T47D (cell line): ENCODE data around the gene RBMX.
"Not testable (repeated sequence)": the region's sequence is repeated elsewhere in the genome, so short reads cannot be mapped to it uniquely, and the experiment has no call there.

Source experiments
- DNase-seq, 2 experiments: peaks; one replicate each; pipeline versions ENCODE4 v3.0.0 to v3.0.0-alpha.2; 2011 to 2012; ENCODE audit warnings: low read depth in 1 of 2, low spot score in 1 of 2
- JUND ChIP-seq: IDR thresholded peaks from 2 replicates; pipeline ENCODE4 v1.6.1; 2012; ENCODE audit warnings: low read depth
- in situ Hi-C: cut with HindIII; loops from 2 replicates; pipeline ENCODE4 v1.10.0; 2016; ENCODE audit warnings: low sequenced_read_pairs, low pct_unique_long_range_greater_than_20kb

The RBMX gene

DNA sequence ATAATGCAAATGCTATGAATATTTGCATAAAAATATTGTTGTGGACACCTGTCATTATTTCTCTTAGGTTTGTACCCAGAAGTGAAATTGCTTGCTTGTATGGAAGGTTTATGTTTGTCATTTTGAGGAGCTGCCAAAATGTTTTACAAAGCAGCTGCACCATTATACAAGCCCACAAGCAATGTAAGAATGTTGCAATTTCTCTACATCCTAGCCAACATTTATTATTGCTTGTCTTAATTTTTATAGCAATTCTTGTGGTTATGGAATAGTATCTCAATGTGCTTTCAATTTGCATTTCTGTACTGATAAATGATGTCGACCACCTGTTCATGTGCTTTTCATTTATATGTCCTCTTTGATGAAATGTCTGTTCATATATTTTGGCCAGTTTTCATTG is 18.7 kb upstream of the RBMX start:
- TF ChIP-seq JUND, result no peak

DNA sequence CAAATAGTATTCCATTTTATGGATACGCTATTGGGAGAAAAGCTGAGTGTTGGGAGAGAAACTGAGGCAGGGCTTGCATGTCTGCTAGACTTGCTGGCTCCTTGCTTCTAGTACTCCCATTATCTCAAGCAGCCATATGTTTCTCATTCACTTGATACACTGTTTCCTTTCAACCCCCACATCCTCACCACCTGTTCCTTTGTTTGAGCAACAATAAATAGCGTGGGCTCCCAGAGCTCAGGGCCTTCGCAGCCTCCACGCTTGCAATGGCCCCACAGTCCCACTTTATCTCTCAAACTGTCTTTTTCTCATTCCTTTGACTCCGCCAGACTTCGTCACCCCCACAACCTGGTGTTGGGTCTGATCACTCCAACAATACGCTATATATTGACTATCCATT is 18.2 kb upstream of the RBMX start:
- in situ Hi-C loops, DNase-seq: not testable (repeated sequence)

More for the DNA sequence above, 18.7 kb upstream of the RBMX start:
- no peak for DNase-seq
- in situ Hi-C loops, result no loop called here

DNA sequence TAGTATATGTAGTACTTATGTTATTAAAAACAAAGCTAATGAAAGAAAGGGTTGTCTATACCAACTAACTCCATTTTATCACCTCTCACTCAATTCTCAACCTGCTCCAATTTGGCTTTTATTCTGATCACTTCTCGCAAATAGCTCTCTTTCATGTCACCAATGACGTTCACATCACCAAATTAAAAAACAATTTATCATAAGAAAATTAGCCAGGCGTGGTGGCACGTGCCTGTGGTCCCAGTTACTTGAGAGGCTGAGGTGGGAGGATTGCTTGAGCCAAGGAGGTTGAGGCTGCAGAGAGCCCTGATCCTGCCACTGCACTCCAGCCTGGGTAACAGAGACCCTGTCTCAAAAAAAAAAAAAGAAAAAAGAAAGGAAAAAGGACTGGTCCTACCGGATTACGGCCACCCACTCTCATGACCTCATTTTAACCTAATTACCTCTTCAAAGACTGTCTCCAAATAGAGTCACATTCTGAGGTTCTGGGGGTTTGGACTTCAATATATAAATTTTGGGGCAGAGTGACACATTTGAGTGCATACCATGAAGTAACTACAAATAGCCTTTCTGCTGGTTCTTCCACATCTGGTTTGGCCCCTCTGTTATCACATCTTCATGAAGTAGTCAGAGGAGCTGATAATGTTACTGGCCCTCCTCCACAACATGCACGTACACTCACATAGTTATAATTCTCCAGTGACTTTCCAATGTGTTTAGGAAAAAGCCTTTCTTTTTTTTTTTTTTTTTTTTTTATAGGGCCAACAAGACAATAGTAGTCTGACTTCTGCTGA is 15.8 kb upstream of the RBMX start:
- DNase-seq, result no peak
- no peak for TF ChIP-seq JUND
- in situ Hi-C loops, result no loop called here

DNA sequence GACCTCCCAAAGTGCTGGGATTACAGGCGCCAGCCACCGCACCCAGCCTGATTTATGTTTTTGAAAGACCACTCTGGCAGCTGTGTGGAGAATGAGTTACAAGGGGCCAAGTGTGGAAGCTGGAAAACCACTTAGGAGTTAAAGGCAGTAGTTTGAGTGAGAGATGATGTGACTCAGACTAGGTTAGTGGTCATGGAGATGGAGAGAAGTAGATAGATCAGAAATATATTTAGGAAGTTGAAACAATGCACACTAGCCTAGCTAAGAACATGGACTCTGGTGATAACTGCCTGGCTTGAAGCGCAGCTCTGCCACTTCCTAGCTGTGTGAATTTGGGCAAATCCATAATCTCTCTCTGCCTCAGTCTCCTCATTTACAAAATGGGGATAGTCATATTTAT is 11.9 kb upstream of the RBMX start:
- in situ Hi-C loops, result no loop called here

DNA sequence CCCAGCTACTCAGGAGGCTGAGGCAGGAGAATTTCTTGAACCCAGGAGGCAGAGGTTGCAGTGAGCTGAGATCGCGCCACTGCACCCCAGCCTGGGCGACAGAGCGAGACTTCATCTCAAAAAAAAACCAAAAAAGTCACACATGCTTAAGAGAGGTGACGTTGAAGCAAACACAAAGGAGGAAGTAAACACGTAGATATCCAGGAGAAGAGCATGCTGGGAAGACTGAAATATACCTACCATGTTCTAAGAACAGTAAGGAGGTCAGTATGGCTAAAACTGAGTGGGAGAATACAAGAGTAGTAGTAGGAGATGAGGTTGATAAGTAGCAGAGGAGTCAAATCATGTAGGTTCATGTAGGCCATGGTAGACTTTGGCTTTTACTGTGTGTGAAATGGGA is 10.1 kb upstream of the RBMX start:
- in situ Hi-C loops, DNase-seq: not testable (repeated sequence)

More for the DNA sequence above, 11.9 kb upstream of the RBMX start:
- TF ChIP-seq JUND, result no peak
- DNase-seq, result no peak

DNA sequence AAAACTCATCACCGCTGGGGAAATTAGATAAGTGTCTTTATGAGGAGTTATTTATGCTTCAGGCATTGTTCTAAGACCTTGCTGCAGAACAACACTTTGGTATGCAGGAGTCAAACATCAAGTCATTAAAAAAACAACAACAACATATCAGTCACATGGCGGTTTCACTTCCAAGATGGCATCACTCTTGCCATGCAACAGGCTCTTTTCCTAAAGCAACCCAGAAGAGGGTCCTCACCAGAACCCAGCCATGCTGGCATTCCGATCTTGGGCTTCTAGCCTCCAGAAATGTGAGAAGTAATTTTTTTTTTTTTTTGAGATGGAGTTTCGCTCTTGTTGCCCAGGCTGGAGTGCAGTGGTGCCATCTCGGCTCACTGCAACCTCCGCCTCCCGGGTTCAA is 8.7 kb upstream of the RBMX start:
- TF ChIP-seq JUND, result no peak
- in situ Hi-C loops, result no loop called here
- DNase-seq, result no peak

DNA sequence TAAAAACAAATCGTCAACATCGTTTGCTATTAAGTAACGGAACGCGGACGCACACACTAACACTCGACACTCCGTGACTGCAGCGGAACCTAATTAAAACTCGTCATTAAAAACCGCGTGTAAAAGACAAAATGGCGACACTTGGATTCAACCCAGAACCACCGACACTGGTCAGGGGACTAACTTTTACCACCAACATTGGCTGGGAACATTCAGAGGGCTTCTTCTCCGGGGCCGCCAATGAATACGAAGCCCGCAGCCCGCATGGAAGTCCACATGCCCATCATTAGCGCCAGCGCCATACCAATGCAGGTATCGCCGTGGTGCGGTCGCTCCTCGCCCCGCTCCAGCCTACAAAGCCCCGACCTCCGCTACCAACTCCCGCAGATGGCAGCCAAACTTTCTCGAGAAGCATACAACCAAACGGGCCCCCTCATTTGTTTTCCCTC is 498 bp downstream of the RBMX start:
- DNase-seq, result peak in 1 of 2 experiments; percentile 23
- in situ Hi-C loops, result no loop called here

DNA sequence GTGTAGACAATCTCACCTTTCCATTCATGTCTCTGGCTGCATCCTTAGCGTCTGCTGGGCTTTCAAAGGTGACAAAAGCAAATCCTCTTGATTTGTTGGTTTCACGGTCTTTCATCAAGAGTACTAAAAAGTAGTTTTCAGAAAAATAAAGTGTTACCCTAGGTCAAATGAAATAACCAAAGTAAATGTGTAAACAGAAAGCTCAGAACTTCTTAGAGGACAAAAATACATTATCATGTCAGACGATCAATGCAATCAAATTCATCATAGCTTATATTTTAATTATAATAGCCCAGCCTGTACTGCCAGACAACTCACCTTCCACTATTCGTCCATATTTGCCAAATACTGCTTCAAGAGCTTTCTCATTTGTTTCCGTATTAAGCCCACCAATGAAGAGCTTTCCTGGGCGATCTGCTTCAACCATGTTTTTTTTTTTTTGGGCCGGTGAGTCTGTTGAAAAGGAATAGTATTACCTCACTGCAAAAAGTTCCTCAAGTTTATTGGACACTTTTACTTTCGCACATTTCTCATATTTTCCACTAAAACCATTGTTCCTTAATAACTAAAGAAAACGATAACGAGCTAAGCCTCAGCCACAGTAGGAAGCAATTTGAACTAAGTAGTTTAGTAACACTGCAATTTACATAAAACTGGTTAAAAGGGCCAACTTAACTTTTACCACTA is 1.4 kb downstream of the RBMX start:
- in situ Hi-C loops, result no loop called here
- no peak for DNase-seq

More for the DNA sequence above, 498 bp downstream of the RBMX start:
- TF ChIP-seq JUND, result no peak

DNA sequence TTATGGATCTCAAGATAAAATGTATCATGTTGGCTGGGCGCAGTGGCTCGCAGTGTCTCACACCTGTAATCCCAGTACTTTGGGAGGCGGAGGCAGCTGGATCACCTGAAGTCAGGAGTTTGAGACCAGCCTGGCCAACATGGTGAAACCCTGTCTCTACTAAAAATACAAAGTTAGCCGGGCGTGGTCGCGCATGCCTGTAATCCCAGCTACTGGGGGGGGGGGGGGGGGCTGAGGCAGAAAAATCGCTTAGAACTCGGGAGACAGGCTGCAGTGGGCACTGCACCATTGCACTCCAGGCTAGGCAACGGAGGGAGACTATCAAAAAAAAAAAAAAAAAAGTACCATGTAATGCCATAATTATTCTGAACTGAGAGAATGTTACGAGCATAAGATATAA is 2.1 kb downstream of the RBMX start:
- TF ChIP-seq JUND, result no peak
- DNase-seq, result no peak
- in situ Hi-C loops, result no loop called here

More for the DNA sequence above, 1.4 kb downstream of the RBMX start:
- no peak for TF ChIP-seq JUND

DNA sequence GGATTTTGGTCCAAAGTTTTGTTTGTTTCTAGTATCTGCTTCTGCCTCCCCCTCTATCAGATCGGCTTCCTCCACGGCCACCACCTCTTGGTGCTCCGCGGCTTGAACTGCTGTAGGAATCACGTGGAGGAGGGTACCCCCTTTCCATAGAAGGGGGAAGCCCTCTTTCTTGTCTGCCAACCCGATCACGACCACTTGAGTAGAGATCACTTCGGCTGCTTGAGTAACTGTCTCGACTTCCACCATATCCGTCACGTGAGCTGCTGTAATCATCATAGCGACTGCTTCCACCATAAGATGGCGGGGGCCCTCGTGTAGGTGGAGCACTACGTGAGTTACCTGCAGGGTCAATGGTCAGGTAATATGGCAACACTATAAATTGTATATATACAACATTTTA is 6.4 kb downstream of the RBMX start:
- in situ Hi-C loops, DNase-seq: not testable (repeated sequence)

DNA sequence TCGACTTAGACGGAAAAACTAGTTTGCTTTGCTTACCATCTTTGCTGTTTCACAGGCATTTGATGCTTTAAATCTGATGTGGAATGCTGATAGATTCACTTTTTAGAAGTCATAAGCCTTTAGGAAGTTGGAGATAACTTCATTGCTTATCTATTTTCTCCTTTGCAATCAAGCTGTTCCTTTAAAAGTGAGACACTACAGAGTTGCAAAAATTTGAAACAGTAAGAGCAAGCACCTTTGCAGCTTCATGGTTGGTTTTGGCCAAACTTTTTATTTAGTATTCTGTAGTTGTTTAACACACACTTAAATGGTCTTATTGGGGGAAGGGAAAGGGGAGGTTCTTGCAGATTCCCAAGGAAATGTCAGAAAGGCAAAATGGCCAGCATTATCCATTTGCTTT is 7.3 kb downstream of the RBMX start:
- not testable (repeated sequence) for DNase-seq

DNA sequence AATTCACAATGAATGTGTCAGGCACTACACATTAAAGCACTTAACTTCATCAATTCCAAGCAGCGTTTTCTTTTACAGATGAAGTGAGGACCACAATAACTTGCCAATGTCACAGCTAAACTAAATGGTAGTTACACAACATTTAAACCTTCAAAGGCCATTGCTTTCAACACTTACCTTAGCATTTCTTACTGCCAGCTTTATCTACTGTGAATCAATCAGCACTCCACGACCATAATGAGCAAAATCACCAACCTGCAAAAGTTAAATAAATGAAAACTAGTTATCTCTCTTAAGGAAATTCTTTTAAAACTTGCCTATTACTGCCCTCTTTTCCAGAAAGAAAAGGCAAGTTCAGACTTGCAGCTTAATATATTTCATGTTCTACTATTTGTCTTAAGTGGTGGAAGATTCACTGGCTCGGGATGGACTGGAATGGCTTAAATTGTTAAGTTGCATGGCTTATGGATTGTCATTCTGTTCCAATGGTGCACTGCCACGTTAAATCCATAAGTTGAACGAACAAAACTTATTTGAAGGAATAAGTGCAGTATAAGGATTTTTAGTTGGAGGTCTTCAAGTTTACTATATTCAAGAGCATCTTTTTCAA is 8.3 kb downstream of the RBMX start:
- in situ Hi-C loops, result no loop called here
- no peak for TF ChIP-seq JUND
- no peak for DNase-seq

More for the DNA sequence above, 7.3 kb downstream of the RBMX start:
- in situ Hi-C loops, result not testable (repeated sequence)

DNA sequence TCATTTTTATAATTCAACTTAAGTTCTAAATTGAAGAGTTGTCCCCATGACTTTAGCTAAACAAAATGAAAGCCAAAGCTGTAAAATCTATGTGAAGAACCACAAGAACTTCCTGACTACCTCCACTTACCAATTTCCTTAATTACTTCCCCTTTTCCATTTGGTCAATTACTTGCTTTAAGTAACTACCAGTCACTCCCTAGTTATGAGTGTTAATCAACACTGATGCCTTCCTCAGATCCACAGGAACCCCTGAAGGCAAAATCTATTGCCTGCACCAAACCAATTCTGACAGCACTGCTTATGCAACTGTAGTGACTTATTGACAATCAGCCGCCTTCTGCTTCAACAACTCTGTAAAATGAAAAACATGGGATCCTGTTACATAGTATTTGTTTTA is 10.5 kb downstream of the RBMX start:
- in situ Hi-C loops, result no loop called here
- TF ChIP-seq JUND, result no peak
- DNase-seq, result no peak
